Neural cell (in vitro differentiated cells): ENCODE data around the gene LPIN1. TPM values are rescaled to one million over a fixed set of nuclear protein-coding genes. Genes with fewer than 3 reads are reported as not detected.

ENCODE experiments used
- H2AFZ ChIP-seq: fragments of 200-600, 300-800 bp; sonication (generic), shearing (Covaris generic); 2 replicates; pipeline ENCODE4 v1.6.0; 2014; ENCODE audit warnings: low read depth, mild to moderate bottlenecking, antibody characterized with exemption, low read length, moderate library complexity
- H3F3A ChIP-seq: fragments of 200-600 bp; shearing (Covaris generic); 2 replicates; pipeline ENCODE4 v1.6.1; 2016; ENCODE audit warnings: mild to moderate bottlenecking, moderate library complexity, mixed read lengths, antibody characterized with exemption, low read length; ENCODE audit not compliant: insufficient read depth, poor library complexity, severe bottlenecking
- H3K27ac ChIP-seq: fragments of 200-600, 300-800 bp; sonication (generic), shearing (Covaris generic); 2 replicates; pipeline ENCODE4 v1.5.1; 2014; ENCODE audit warnings: mild to moderate bottlenecking, low read length, moderate library complexity
- H3K27me3 ChIP-seq: fragments of 300-800, 200-600 bp; sonication (generic), shearing (Covaris generic); 2 replicates; pipeline ENCODE4 v1.6.0; 2014; ENCODE audit warnings: mild to moderate bottlenecking, low read depth, low read length, moderate library complexity; ENCODE audit not compliant: insufficient read depth
- H3K36me3 ChIP-seq: fragments of 300-800, 200-600 bp; sonication (generic), shearing (Covaris generic); 2 replicates; pipeline ENCODE4 v1.5.1; 2014; ENCODE audit warnings: mild to moderate bottlenecking, antibody characterized with exemption, low read length, moderate library complexity; ENCODE audit not compliant: insufficient read depth
- H3K4me2 ChIP-seq: fragments of 300-800, 200-600 bp; sonication (generic), shearing (Covaris generic); 2 replicates; pipeline ENCODE4 v1.6.0; 2014; ENCODE audit warnings: mild to moderate bottlenecking, low read length
- H3K4me3 ChIP-seq: fragments of 300-800, 200-600 bp; sonication (generic), shearing (Covaris generic); 2 replicates; pipeline ENCODE4 v1.5.1; 2014; ENCODE audit warnings: mild to moderate bottlenecking, low read length, moderate library complexity
- H3K79me2 ChIP-seq: fragments of 200-600 bp; shearing (Covaris generic); replicated peaks from 2 replicates; pipeline ENCODE4 v1.6.0; 2014; ENCODE audit warnings: mild to moderate bottlenecking, low read length, moderate library complexity; ENCODE audit not compliant: insufficient read depth
- H3K9ac ChIP-seq: fragments of 300-800, 200-600 bp; sonication (generic), shearing (Covaris generic); 2 replicates; pipeline ENCODE4 v1.6.1; 2016; ENCODE audit warnings: mild to moderate bottlenecking, low read length, mixed read lengths
- H3K9me2 ChIP-seq: fragments of 200-600 bp; shearing (Covaris generic); 2 replicates; pipeline ENCODE4 v1.6.1; 2016; ENCODE audit warnings: mild to moderate bottlenecking, low read length, mixed read lengths; ENCODE audit not compliant: insufficient read depth
- H3K9me3 ChIP-seq: fragments of 200-600, 300-800 bp; sonication (generic), shearing (Covaris generic); 2 replicates; pipeline ENCODE4 v1.6.1; 2016; ENCODE audit warnings: mild to moderate bottlenecking, mixed run types, low read length, moderate library complexity, mixed read lengths
- H4K20me1 ChIP-seq: fragments of 200-600 bp; shearing (Covaris generic); 2 replicates; pipeline ENCODE4 v1.6.1; 2016; ENCODE audit warnings: mild to moderate bottlenecking, mixed run types; ENCODE audit not compliant: insufficient read depth
- CTCF ChIP-seq: fragments of 450-650 bp; IDR thresholded peaks from 2 replicates; pipeline ENCODE4 v1.5.1; 2014; ENCODE audit warnings: antibody characterized with exemption, mild to moderate bottlenecking, moderate library complexity; ENCODE audit not compliant: poor library complexity, severe bottlenecking
- EP300 ChIP-seq: fragments of 450-650 bp; conservative IDR thresholded peaks from 2 replicates; pipeline ENCODE4 v1.6.1; 2014; ENCODE audit warnings: antibody characterized with exemption, mild to moderate bottlenecking, moderate library complexity; ENCODE audit not compliant: poor library complexity, severe bottlenecking
- EZH2 ChIP-seq: fragments of 200-600, 300-800 bp; shearing (Covaris generic), sonication (generic); IDR thresholded peaks from 2 replicates; pipeline ENCODE4 v1.6.1; 2014; ENCODE audit warnings: antibody characterized with exemption, low read length, borderline replicate concordance, mild to moderate bottlenecking; ENCODE audit not compliant: insufficient read depth, poor library complexity, severe bottlenecking
- MXI1 ChIP-seq: fragments of 450-650 bp; conservative IDR thresholded peaks from 2 replicates; pipeline ENCODE4 v1.6.1; 2014; ENCODE audit warnings: antibody characterized with exemption, mild to moderate bottlenecking; ENCODE audit not compliant: poor library complexity, severe bottlenecking
- POLR2AphosphoS5 ChIP-seq: IDR thresholded peaks from 2 replicates; pipeline ENCODE4 v1.6.1; 2012
- RAD21 ChIP-seq: fragments of 450-650 bp; conservative IDR thresholded peaks from 2 replicates; pipeline ENCODE4 v1.6.1; 2014; ENCODE audit warnings: antibody characterized with exemption, mild to moderate bottlenecking, moderate library complexity
- SMC3 ChIP-seq: fragments of 450-650 bp; conservative IDR thresholded peaks from 2 replicates; pipeline ENCODE4 v1.6.1; 2014; ENCODE audit warnings: antibody characterized with exemption, mild to moderate bottlenecking, moderate library complexity; ENCODE audit not compliant: poor library complexity
- TAF1 ChIP-seq: IDR thresholded peaks from 2 replicates; pipeline ENCODE4 v1.6.1; 2012; ENCODE audit warnings: low read depth
- polyA plus RNA-seq: library from polyadenylated mRNA; depleted of rRNA; stranded (reverse); fragments of >200 nt; gene quantifications from 2 replicates; pipeline ENCODE4 v1.2.3, GENCODE V29; 2014
- TF ChIP-seq, protein P1 (sequence below): IDR thresholded peaks from 2 replicates; pipeline ENCODE4 v1.6.1; 2012; ENCODE audit warnings: borderline replicate concordance

The LPIN1 gene
- polyA plus RNA-seq, 1 donor from 2014 or later, result 47.5 TPM

DNA sequence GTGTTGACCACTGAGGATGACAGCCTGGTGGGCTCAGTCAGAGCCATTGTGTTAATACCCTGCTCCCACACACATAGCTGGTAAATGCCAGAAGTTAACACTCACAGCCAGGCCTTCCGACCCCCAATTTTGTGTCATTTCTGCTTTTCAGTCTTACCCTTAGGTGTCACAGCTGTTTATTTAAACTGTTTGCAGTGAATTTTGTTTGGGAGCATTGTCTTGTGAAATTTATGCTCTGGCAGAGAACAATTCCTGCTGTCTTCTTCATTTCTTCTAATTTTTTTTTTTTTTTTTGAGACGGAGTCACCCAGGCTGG, 8.2 kb downstream of the LPIN1 start:
- peaks cover 47% of the 10 kb centered on the region for H3K79me2 ChIP-seq
- TF ChIP-seq RAD21, result no peak
- TF ChIP-seq TAF1, result no peak
- TF ChIP-seq, protein P1, sequence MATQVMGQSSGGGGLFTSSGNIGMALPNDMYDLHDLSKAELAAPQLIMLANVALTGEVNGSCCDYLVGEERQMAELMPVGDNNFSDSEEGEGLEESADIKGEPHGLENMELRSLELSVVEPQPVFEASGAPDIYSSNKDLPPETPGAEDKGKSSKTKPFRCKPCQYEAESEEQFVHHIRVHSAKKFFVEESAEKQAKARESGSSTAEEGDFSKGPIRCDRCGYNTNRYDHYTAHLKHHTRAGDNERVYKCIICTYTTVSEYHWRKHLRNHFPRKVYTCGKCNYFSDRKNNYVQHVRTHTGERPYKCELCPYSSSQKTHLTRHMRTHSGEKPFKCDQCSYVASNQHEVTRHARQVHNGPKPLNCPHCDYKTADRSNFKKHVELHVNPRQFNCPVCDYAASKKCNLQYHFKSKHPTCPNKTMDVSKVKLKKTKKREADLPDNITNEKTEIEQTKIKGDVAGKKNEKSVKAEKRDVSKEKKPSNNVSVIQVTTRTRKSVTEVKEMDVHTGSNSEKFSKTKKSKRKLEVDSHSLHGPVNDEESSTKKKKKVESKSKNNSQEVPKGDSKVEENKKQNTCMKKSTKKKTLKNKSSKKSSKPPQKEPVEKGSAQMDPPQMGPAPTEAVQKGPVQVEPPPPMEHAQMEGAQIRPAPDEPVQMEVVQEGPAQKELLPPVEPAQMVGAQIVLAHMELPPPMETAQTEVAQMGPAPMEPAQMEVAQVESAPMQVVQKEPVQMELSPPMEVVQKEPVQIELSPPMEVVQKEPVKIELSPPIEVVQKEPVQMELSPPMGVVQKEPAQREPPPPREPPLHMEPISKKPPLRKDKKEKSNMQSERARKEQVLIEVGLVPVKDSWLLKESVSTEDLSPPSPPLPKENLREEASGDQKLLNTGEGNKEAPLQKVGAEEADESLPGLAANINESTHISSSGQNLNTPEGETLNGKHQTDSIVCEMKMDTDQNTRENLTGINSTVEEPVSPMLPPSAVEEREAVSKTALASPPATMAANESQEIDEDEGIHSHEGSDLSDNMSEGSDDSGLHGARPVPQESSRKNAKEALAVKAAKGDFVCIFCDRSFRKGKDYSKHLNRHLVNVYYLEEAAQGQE, result no peak
- no peak for TF ChIP-seq EP300
- no peak for TF ChIP-seq SMC3
- TF ChIP-seq EZH2, result no peak
- TF ChIP-seq POLR2AphosphoS5, result no peak
- TF ChIP-seq CTCF, result no peak
- TF ChIP-seq MXI1, result no peak

DNA sequence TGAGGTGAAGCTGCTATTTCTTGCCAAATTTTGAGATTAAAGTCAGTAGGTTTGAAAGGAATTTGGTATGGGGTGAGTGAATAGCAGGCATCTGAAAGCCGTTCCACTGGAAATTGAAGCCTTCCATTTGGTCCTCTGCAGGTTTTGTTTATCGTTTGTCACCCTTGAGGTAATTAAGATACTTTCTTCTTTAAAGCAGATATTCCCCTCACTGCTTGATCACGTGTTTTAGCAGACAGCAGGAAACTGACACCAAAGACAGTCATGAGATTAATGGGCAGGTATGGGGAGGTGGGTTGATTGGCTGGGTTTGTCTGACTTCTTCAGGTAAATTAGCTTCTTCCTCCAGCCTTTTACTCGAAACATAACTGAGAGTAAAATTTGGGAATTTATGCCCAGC, 10.7 kb downstream of the LPIN1 start:
- Histone ChIP-seq H3K4me2 (no peak overlapping the region), H3K4me3 (no peak overlapping the region), H3K27me3 (no peaks in the 10 kb centered on the region), H3K9me2 (no peaks in the 10 kb centered on the region), H4K20me1 (no peaks in the 10 kb centered on the region), H3K27ac (no peak overlapping the region), H3K9me3 (no peaks in the 10 kb centered on the region), H3K9ac (no peak overlapping the region), H3K79me2 (peaks cover 35% of the 10 kb centered on the region), H2AFZ (no peak overlapping the region), H3K36me3 (no peaks in the 10 kb centered on the region), H3F3A (no peaks in the 10 kb centered on the region)
- TF ChIP-seq MXI1 (no peak), EZH2 (no peak), EP300 (no peak)

More for the DNA sequence above, 8.2 kb downstream of the LPIN1 start:
- H3F3A ChIP-seq, result no peaks in the 10 kb centered on the region
- no peaks in the 10 kb centered on the region for H3K27me3 ChIP-seq
- H3K36me3 ChIP-seq, result no peaks in the 10 kb centered on the region
- H3K27ac ChIP-seq, result no peak overlapping the region
- H3K9me3 ChIP-seq, result no peaks in the 10 kb centered on the region
- no peaks in the 10 kb centered on the region for H4K20me1 ChIP-seq
- H3K4me2 ChIP-seq, result no peak overlapping the region
- no peak overlapping the region for H2AFZ ChIP-seq
- H3K4me3 ChIP-seq, result no peak overlapping the region
- no peak overlapping the region for H3K9ac ChIP-seq
- H3K9me2 ChIP-seq, result no peaks in the 10 kb centered on the region

DNA sequence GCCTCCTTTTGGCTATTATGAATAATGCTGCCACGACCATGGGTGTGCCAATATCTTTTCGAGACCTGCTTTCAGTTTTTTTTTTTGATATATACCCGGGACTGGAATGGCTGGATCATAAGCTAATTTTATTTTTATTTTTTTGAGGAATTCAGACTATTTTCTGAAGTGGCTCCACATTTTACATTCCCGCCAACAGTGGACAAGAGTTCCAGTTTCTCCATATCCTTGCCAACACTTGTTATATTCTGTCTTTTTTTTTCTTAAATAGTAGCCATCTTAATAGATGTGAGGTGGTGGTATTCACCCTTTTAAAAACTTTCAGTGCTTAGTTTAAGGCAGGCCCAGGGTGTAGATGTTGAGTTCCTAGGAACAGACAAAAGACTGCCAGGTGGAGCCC, 11.8 kb downstream of the LPIN1 start:
- no peak overlapping the region for H3K4me3 ChIP-seq
- TF ChIP-seq CTCF, result no peak
- TF ChIP-seq, protein P1, result no peak
- no peak for TF ChIP-seq RAD21
- TF ChIP-seq TAF1, result no peak
- TF ChIP-seq POLR2AphosphoS5, result no peak
- no peak for TF ChIP-seq SMC3
- no peak for TF ChIP-seq MXI1
- TF ChIP-seq EP300, result no peak
- no peak for TF ChIP-seq EZH2
- H2AFZ ChIP-seq, result no peak overlapping the region
- H3K9me2 ChIP-seq, result no peaks in the 10 kb centered on the region
- no peak overlapping the region for H3K9ac ChIP-seq
- H3K27ac ChIP-seq, result no peak overlapping the region
- no peaks in the 10 kb centered on the region for H3K36me3 ChIP-seq
- peaks cover 35% of the 10 kb centered on the region for H3K79me2 ChIP-seq
- H3K9me3 ChIP-seq, result no peaks in the 10 kb centered on the region
- H4K20me1 ChIP-seq, result no peaks in the 10 kb centered on the region
- H3K27me3 ChIP-seq, result no peaks in the 10 kb centered on the region
- H3F3A ChIP-seq, result no peaks in the 10 kb centered on the region
- H3K4me2 ChIP-seq, result no peak overlapping the region
